Left renal pelvis (tissue), 4 donors: ENCODE measurements around the gene SNX25. TPM values are rescaled to one million over a fixed set of nuclear protein-coding genes. Genes with fewer than 3 reads are reported as not detected.
"Not testable (repeated sequence)": the region's sequence is repeated elsewhere in the genome, so short reads cannot be mapped to it uniquely, and the experiment has no call there.

Source experiments
- DNase-seq, 4 donors: peaks; one replicate each; pipeline ENCODE4 v3.0.0-alpha.2; 2013; ENCODE audit warnings: low read depth in 4 of 4, low spot score in 3 of 4
- polyA plus RNA-seq, 4 donors: library from polyadenylated mRNA; unstranded; fragments of 120-200 nt; gene quantifications; one replicate each; pipeline ENCODE4 v1.2.1, GENCODE V29; 2013; ENCODE audit not compliant: insufficient read length in 4 of 4

SNX25 gene
- polyA plus RNA-seq, 4 donors: 15.4 to 25.5 (median 24.3) TPM

- no peak for DNase-seq
Observed at GRCh38 chr4:185204238-185204910, 5.0 kb upstream of the SNX25 start.

- not testable (repeated sequence) for DNase-seq
Observed at GRCh38 chr4:185205073-185205472, 4.3 kb upstream of the SNX25 start.

- DNase-seq: no peak
Observed at GRCh38 chr4:185205697-185206342, 3.6 kb upstream of the SNX25 start.

- no peak for DNase-seq
Observed at GRCh38 chr4:185207466-185207865, 1.9 kb upstream of the SNX25 start.

GRCh38 chr4:185209852-185210101 is 379 bp downstream of the SNX25 start:
- DNase-seq: not testable (repeated sequence)

GRCh38 chr4:185210102-185210981 is 944 bp downstream of the SNX25 start:
- DNase-seq: peak in 1 of 4 donors; percentile 55

- no peak for DNase-seq
Observed at GRCh38 chr4:185211035-185211434, 1.6 kb downstream of the SNX25 start.

- no peak for DNase-seq
Observed at GRCh38 chr4:185211641-185212040, 2.2 kb downstream of the SNX25 start.

- DNase-seq: no peak
Observed at GRCh38 chr4:185212581-185212980, 3.2 kb downstream of the SNX25 start.

GRCh38 chr4:185213877-185214276 is 4.5 kb downstream of the SNX25 start:
- DNase-seq: no peak

GRCh38 chr4:185215261-185215660 is 5.9 kb downstream of the SNX25 start:
- no peak for DNase-seq

- no peak for DNase-seq
Observed at GRCh38 chr4:185217408-185217975, 8.1 kb downstream of the SNX25 start.

- no peak for DNase-seq
Observed at GRCh38 chr4:185218312-185218711, 8.9 kb downstream of the SNX25 start.

GRCh38 chr4:185219551-185220344 is 10.3 kb downstream of the SNX25 start:
- DNase-seq: no peak

GRCh38 chr4:185221491-185221890 is 12.1 kb downstream of the SNX25 start:
- no peak for DNase-seq

GRCh38 chr4:185221912-185222311 is 12.5 kb downstream of the SNX25 start:
- no peak for DNase-seq

GRCh38 chr4:185222598-185222997 is 13.2 kb downstream of the SNX25 start:
- no peak for DNase-seq

- no peak for DNase-seq
Observed at GRCh38 chr4:185224597-185224996, 15.2 kb downstream of the SNX25 start.

GRCh38 chr4:185225940-185226339 is 16.5 kb downstream of the SNX25 start:
- DNase-seq: no peak

- no peak for DNase-seq
Observed at GRCh38 chr4:185227131-185227551, 17.7 kb downstream of the SNX25 start.
